Lower leg skin (tissue), 4 donors: ENCODE data around the gene CYP39A1. TPM values are rescaled to one million over a fixed set of nuclear protein-coding genes. Genes with fewer than 3 reads are reported as not detected.

Source experiments
- DNase-seq, 2 donors: peaks; one replicate each; pipeline ENCODE4 v3.0.0-alpha.2; 2019; ENCODE audit warnings: low spot score in 2 of 2
- H3K4me3 ChIP-seq: fragments of 200-600 bp; sonication (generic); 2 replicates; pipeline ENCODE4 v1.5.1; 2017; ENCODE audit warnings: mild to moderate bottlenecking, low read depth; ENCODE audit not compliant: poor library complexity, severe bottlenecking
- CTCF ChIP-seq, 3 donors: fragments of 450-650 bp; IDR thresholded peaks; one replicate each; pipeline ENCODE4 v1.5.1; 2016; ENCODE audit warnings: antibody characterized with exemption in 3 of 3, mild to moderate bottlenecking in 3 of 3, moderate library complexity in 2 of 3
- POLR2A ChIP-seq, 2 donors: fragments of 450-650 bp; IDR thresholded peaks; one replicate each; pipeline ENCODE4 v1.6.1; 2016 to 2017; ENCODE audit warnings: antibody characterized with exemption in 2 of 2, mild to moderate bottlenecking in 1 of 2, moderate library complexity in 1 of 2
- WGBS, 2 donors: methylation state at CpG; one replicate each; pipeline ENCODE4 v1.1.5; 2018; 5-methylcytosine and 5-hydroxymethylcytosine counted together
- intact Hi-C: fragments of 100-400 bp; cut with DNase I; formaldehyde crosslinking; loops from one replicate; pipeline ENCODE4 v1.15.0; 2023; ENCODE audit warnings: low total_unique reads
- total RNA-seq, 4 donors: library from RNA; depleted of rRNA; stranded (reverse); fragments of >200 nt; gene quantifications; one replicate each; pipeline ENCODE4 v1.1.0, GENCODE V29; 2016

Gene CYP39A1
- total RNA-seq, result 10 to 100 TPM; 22.6 to 38.2 (median 34.3) TPM

GRCh38 chr6:46652603-46653438 is at the start of gene CYP39A1, which contains the start of gene SLC25A27:
TSS of gene CYP39A1 (minus strand) at chr6:46652818. CDS start at chr6:46652582, 236 bp downstream.
TSS of gene SLC25A27 (plus strand) at chr6:46652975. CDS start at chr6:46653193, 218 bp downstream.
- peak within 1 kb of the TSS; percentile 83 for H3K4me3 ChIP-seq
- TF ChIP-seq CTCF (IDR thresholded peaks at IDR 0.05), result no peak
- TF ChIP-seq POLR2A (IDR thresholded peaks at IDR 0.05), result no peak
- peak; percentile 93 to 98 for DNase-seq
- 1% methylated on average over 51 to 72 of the region's 72 CpGs for whole genome bisulfite sequencing, 2 donors
- intact Hi-C loops, result no loop called here

GRCh38 chr6:46699970-46700369 is 47.4 kb upstream of the CYP39A1 start:
- TF ChIP-seq CTCF (IDR thresholded peaks at IDR 0.05) (no peak), POLR2A (IDR thresholded peaks at IDR 0.05) (no peak)
- no peak overlapping the region for H3K4me3 ChIP-seq
- intact Hi-C loops, result no loop called here
- DNase-seq, result no peak
- WGBS, 2 donors, result 56 to 57% methylated on average over 1 of the region's 1 CpG

GRCh38 chr6:46690911-46691451 is 38.4 kb upstream of the CYP39A1 start:
- no peak for TF ChIP-seq CTCF (IDR thresholded peaks at IDR 0.05)
- no peak for TF ChIP-seq POLR2A (IDR thresholded peaks at IDR 0.05)
- DNase-seq, result no peak
- intact Hi-C loops, result no loop called here
- H3K4me3 ChIP-seq, result no peak overlapping the region
- WGBS, 2 donors, result 29 to 40% methylated on average over 1 of the region's 1 CpG

GRCh38 chr6:46690141-46690755 is 37.6 kb upstream of the CYP39A1 start:
- intact Hi-C loops, result no loop called here
- H3K4me3 ChIP-seq, result no peak overlapping the region
- no peak for DNase-seq
- TF ChIP-seq CTCF (IDR thresholded peaks at IDR 0.05), result no peak
- no peak for TF ChIP-seq POLR2A (IDR thresholded peaks at IDR 0.05)
- WGBS, 2 donors, result 55 to 63% methylated on average over 2 of the region's 2 CpGs

- WGBS, 2 donors, result 67 to 73% methylated on average over 3 of the region's 3 CpGs
- intact Hi-C loops, result no loop called here
- no peak overlapping the region for H3K4me3 ChIP-seq
- no peak for DNase-seq
- no peak for TF ChIP-seq POLR2A (IDR thresholded peaks at IDR 0.05)
- TF ChIP-seq CTCF (IDR thresholded peaks at IDR 0.05), result no peak
Observed at GRCh38 chr6:46689657-46690056, 37.0 kb upstream of the CYP39A1 start.
